Stimulated activated CD4-positive, alpha-beta T cell treated with anti-CD3 and anti-CD28 coated beads, Interleukin-2, amount 100 ng/mL, for 48 hours (primary cell): Measurements from ENCODE around the gene PPP1R13B.
A peak's percentile ranks its signal among the peaks of the same experiment; 100 is the strongest.

ENCODE experiments used
- DNase-seq, 2 donors: peaks; one replicate each; pipeline ENCODE4 v3.0.0-alpha.2; 2020

The PPP1R13B gene

DNA sequence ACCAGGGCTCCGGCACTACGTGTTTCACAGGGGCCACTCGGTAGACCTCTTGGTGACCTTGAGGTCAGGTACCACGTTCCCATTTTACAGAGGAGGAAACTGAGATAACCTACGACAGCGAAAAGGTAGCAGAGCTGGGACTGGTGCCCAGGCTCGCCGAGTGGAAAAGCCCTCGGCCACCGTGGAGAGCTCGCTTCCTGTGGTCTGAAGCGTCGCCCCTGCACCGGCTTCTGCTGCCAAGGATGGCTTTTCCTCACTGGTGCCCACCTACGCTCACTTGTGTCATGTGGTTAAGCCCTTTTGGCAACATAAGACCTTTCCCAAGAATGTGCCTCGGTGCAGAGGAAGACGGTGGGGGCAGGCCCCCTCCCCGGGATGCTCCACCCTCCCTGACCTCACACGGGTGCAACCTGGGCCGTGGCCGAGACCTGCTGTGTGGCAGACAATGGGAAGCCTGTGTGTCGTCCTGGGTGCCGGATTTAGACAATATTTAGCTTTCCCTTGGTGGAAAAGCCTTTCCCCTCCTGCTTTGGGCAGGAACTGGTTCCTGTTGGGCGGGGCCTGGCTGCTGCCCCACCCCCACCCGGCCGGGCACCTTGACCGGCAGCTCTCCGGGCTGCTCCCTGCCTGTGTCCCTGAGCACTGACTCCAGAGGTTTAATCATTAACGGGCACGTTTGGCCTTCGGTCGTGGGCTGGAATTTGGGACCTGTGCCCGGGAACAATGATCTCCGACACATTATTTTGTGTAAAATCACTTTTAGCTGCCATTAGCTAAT is 32.4 kb upstream of the PPP1R13B start:
- DNase-seq = no peak

DNA sequence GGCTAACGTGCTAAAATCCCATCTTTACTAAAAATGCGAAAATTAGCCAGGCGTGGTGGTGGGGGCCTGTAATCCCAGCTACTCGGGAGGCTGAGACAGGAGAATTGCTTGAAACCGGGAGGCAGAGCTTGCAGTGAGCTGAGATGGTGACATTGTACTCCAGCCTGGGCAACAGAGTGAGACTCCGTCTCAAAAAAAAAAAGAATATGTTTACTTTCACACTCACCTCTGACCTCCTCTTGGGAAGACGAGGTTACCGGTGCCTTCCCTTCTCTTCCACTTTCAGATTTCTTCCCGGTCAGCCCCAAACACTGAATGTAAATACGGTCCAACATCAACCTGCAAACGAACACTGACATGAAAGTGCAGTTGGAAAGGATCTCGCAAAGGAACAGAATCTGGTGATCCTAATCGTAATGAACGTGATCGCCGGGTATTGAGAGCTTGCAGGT is 31.8 kb upstream of the PPP1R13B start:
- DNase-seq = no peak

DNA sequence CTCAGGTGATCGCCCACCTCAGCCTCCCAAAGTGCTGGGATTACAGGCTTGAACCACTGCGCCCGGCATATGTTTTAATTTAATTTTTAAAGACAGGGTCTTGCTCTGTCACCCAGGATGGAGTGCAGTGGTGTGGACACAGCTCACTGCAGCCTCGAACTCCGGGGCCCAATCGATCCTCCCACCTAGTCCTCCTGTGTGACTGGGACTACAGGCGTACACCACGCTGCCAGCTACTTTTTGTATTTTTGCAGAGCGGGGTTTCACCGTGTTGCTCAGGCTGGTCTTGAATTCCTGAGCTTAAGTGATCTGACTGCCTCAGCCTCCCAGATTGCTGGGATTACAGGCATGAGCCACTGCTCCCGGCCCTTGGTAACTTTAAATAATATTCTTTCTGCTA is 30.8 kb upstream of the PPP1R13B start:
- no peak for DNase-seq

DNA sequence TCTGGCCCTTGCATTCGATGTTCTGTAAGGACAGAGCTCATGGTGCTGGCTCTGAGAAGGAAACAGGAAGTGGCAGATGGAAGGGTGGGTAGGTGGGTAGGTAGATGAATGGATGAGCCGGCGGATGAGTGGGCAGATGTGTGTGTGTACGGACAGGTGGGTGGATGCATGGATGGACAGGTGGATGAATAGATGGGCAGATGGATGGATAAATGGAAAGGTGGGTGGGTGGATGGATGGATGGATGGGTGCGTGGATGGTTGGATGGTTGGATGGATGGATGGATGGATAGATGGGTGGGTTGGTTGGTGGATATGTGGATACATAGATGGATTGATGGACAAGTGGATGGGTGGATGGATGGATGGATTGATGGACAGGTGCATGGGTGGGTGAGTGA is 27.6 kb upstream of the PPP1R13B start:
- no peak for DNase-seq

DNA sequence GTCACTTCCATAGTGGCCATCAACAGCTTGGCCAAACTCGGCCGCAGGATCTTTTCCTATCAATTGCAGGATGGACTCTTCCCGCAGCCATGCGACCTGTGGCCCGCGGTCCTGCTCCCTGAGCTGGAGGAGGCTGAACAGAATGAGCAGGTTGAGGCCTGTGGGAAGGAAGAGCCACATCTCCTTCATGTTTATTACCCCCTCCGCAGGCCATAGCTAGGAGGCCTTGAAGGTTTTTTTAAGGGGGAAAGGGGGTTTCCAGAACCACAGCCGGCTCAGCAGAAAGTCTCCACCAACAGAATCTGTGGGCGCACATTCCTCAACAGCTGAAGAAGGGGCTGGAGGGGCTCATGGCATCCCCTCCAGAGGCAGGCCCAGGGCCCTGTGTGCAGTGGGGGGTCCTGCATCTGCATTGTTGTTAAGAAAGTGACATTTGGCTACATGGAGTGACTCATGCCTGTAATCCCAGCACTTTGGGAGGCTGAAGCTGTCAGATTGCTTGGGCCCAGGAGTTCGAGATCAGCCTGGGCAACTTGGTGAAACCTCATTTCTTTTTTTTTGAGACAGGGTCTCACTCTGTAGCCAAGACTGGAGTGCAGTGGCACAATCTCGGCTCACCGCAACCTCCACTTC is 25.2 kb upstream of the PPP1R13B start:
- DNase-seq = no peak

DNA sequence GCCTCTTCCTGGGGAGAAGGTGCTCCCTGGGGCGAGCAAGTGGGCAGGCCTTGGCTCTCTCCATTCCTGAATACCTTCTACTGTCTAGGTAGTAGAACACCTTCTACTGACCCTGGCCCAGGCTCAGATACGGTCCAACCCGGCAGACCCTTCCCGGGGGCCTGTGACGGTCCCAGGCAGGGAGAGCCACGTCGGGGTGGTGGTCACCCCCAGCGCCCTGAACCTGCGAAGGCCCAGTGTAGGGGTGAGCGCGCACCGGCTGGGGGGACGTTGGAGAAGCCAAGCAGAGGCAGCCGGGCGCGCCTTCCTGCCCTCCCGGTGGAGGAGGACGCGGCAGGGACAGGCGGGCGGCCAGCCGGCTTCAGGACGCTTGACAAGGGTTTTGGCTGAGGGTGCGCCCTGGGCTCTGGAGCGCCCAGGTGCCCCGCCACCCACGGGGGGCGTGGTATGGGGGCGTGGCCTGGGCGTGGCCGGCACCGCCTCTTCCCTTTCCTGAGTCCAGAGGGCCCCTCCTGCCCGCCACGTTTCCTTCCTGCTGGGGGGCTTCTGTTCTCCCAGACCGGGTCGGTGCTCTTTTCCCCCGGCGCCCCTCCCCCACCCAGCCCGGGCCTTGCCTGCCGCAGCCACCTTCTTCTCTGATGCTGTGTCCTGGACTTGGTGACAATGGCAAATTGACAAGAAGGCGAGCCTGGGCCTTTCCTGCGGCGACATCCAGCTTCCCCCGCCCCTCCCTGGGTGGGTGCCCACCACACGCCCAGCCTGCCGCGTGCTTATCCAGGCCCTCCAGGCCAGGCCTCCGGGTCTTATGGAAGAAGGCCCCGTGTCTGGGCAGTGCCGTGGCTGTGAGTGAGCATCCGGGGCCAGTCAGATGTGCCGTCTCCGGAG is 24.5 kb upstream of the PPP1R13B start:
- peak; percentile 70 to 75 for DNase-seq

DNA sequence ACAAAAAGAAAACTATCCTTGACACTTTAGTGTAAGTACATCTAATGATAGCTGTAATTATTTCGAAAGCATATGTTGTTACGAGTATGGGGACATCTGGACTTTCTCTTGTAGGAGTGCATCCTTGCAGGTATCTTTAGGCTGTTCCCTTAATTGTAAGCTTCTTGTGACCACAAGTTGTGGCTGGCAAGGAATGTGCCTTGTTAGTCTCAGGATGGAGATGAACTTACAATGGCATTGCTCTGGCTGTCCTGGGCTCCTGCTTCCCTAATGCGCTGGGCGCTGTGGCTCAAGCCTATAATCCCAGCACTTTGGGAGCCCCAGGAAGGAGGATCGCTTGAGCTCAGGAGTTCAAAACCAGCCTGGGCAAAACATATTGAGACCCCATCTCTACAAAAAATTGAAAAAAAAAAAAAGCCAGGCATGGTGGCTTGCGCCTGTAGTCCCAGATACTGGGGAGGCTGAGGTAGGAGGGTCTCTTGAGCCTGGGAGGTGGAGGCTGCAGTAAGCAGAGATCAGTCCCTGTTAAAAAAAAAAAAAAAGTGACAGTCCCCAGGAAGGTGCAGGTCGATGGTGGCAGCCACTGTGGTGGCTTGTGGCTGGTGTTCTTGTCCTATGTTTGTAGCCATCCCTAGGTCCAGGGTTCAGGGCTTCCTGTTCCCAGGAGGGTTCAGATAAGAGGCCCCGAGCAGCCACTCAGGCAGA is 23.7 kb upstream of the PPP1R13B start:
- no peak for DNase-seq

DNA sequence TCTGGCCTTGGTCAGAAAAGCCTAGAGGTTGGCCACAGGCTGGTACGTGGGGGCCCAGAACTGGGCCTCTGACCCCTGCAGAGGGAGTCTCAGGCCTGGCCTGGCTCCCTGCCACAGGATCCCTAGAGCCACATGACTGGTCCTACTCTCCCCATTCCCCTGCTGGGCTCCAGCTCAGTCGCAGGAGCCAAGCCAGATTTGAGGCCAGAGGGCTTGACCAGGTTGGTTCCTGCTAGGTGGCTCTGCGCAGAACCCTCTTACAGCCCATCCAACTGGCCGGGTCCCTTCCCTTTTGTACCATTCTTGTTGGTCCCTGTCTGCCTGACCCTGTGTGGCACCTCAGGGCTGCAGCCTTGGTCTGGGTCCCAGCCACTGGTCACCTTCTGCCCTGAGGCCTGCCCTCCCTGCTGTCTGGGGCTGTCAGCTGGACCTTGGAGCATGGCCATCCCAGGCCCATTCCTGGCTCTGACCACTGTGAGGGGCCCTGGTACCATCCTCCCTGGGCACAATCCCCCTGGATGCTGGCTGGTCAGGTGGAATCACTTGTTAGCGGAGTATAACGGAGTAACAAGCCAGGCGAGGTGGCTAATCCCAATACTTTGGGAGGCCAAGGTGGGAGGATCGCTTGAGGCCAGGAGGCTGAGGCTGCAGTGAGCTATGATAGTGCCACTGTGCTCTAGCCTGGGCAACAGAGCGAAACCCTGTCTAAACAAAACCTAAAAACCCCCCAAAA is 22.9 kb upstream of the PPP1R13B start:
- DNase-seq = no peak

DNA sequence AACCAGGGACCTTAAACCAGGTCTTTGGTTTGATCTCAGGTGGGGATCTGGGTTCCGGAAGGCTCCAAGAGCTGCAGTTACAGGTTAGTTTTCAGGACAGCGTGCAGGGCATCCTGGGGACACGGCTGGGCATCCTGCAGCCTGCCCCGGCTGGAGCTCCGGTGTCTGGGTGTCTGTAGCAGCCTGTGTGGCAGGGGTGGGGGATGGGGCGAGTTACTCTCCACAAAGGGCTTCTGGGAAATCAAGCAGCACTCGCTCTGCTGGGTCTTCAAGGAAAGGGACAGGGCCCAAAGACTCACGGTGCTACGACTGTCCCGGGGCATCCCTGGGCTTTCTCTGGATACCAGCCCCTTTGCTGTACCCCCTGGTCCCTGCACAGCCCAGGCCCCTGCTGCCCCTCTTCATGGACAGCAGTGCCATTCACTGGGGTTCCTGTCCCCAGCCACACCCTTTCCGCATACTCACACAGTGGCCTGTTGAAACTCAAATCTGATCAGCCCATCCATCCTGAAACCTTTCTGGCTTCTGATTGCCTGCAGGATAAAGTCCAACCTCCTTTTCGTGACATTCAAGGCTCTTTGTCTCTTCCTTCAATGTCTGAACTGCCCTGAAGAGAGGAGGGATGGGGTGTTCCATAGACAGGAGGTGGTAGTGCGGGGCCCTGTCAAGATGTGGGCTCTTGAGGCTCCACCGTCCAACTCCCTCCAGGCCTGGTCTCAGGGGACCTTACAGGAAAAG is 22.2 kb upstream of the PPP1R13B start:
- DNase-seq = no peak

DNA sequence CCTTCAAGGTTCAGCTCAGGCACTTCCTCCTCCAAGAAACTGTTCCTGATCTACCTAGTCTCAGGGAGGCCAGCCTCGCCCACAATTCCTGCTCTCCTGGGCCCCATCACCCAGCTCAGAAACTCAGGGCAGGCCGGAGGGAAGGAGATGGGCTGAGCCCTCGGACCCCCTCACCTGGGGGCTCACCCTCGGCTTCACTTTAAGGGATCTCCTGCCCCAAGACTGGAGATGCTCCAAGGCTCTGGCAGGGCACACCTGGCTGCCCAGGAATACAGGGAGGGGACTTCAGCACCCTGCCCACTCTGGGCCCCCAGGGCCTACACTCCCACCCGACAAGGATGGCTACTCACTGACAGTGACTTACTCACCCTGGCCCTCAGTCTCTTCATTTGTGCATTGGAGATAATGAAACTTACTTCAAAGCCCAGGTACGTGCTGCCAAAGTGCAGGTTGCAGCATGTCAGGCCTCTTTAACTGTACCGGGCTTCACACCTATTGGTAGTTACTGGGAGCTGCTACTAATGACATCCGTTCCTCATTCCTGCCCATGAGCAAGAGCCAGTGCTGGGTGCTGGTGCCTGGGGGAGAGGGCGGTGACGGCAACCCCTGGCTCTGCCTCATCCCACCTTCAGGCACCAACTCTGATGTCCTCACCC is 21.0 kb upstream of the PPP1R13B start:
- no peak for DNase-seq

DNA sequence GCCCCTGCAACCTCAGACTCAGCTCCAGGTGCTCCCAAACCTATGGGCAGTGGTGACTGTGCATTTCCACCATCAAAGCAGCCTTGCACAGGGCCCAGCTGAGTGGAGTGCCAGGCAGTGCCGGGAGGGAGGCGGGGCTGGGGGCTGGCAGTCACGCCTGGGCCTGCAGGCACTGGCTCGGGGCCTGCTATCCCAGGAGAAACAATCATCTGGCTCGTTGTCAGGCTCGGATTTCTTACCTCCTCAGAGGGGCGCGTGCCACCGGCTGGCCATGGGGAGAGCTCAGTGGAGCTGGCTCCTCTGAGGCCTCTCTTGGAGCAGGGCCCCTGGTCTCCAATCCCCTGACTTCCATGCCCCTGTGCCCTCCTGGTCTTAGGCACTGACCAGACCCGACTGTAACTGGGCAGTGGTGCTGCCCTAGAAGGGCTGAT is 20.2 kb upstream of the PPP1R13B start:
- no peak for DNase-seq

DNA sequence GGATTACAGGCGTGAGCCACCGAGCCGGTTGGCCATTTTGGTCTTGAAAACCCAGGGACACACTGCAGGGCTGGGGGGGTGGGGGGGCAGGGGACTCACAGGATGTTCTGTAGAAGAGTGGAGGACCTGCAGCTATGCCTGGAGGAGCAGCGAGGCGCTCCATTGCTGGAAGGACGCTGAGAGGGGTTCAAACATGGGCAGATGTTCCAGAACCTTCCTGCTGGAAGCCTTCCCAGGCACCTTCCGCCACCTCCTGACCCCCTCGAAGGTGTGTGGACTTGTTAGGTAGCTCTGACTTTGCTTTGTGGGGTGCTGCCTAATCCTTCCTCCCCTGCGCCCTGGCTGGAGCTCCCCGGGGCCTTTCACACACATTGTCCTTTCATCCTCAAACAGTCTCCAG is 19.6 kb upstream of the PPP1R13B start:
- DNase-seq = no peak

DNA sequence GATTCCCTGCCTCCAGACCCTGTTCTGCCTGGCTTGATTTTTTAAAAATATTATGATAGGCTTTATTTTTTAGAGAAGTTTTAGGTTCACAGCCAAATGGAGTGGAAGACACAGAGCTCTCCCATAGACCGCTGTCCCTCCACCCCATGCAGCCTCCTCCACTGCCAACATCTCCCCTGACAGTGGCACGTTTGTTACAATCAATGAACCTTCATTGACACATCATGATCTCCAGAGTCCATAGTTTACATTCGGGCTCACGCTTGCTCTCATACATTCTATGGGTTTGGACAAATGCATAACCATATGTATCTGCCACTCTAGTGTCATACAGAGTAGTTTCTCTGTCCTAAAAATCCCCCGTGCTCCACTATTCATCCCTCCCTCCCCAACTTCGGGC is 15.9 kb upstream of the PPP1R13B start:
- no peak for DNase-seq

DNA sequence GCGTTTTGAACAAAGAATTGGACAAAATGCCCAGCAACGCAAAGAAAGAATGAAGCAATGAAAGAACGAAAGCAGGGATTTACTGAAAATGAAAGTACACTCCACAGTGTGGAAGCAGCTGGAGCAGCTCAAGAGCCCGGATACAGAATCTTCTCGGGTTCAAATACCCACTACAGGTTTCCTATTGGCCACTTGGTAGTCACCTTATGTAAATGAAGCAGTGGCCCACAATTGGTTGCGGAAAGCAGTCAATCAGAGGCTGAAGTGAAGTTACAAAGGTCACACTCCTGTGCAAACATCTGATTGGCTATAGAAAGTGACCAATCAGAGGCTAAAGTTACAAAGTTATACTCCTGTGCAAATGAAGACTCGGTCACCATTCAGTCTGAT is 15.0 kb upstream of the PPP1R13B start:
- no peak for DNase-seq

DNA sequence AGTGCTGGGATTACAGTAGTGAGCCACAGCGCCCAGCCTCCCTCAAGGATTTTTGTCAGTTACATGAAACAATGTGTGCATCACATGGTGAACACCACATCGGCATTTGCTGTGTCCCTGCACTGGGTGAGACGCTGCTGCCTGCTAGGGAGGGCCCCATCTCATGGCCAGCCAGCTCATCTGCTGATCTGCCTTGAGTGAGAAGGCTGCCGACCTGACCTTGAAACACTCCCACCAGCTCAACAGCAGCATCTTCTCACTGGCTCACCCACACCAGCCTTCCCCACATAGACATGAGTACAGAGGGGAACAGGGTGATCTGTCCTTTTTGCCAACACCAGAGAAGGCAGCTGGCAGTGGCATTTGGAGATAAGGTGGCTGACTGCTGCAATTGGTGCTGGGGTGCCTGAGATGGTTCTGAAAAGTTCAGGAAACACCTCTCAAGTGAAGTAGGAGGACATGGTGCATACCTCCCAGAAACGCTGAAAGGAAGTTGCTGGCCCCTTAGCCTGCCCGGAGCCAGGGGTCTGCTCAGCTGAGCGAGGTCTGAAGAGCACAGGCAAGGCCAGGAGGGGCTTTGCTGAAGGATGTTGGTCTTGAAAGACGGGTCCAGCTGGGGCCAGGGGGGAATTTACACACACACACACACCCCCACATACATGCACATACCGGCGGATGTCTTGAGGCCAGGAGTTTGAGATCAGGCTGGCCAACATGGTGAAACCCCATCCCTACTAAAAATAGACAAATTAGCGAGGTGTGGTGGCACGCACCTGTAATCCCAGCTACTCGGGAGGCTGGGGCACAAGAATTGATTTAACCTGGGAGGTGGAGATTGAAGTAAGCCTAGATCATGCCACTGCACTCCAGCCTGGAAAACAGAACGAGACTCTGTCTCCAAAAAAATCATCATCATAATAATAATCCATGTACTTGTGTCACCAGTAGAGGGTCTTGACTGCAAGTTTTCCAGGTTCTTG is 14.3 kb upstream of the PPP1R13B start:
- no peak for DNase-seq

DNA sequence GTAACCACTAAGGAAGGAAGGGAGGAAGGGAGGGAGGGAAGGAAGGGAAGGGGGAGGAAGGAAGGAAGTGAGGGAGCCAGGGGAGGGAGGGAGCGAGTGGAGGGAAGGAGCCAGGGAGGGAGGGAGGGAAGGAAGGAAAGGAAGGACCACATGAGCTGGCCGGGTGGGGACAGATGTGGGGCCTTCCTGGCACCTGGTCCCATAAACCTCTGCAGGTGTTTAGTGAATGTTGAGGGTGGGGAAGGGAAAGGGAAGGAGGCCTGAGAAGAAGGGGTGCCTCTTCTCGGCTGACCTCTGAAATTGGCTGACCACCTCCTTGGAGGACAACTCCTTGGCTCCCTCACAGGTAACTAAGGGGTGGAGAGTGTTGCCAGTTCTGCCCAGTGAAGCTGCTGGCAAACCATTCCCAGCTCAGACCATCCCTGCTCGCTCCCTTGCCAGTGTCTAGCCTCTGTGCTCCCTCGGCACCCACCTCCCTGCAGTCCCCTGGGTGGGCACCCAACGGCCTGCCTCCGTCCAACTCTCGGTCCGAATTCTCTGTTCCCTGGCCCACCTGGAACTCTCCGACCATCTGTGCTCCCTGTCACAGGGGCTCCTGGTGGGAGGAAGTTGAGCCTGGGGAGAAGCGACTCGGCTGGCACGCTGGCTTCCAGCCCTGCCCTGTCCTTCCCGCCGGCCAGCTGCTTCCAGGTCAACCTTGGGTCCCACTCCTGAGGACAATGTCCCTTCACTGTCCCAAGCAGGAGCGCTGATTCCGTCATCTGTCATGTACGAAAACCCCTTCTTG is 12.2 kb upstream of the PPP1R13B start:
- no peak for DNase-seq

DNA sequence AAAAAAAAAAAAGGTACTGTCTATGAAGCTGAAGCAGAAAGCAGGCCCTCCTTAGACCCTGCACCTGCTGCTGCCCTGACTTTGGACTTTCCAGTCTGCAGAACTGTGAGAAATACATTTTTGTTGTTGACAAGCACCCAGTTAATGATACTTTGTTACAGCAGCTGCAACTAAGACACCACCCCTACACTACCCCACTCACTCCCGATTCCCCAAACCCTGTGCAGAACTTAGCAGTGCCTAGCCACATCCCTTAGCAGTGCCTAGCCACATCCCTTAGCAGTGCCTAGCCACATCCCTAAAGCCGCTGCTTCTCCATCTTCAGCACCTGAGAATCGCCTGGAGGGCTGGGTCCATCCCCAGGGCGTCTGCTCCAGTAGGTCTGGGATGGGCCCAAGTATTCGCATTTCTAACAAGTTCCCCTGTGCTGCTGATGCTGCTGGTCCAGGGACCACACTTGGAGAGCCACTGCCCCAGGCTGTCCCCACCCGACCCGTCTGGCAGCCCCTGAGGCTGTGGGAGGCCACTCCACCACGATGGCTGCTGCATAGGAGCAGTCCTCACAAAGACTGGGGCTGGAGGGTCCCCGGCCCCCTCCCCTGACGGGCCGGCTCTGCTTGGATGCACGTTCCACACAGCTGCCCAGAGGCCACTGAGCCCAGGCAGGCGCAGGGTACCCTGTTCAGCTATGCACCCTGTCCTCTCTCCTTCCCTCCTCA is 10.8 kb upstream of the PPP1R13B start:
- DNase-seq = no peak

DNA sequence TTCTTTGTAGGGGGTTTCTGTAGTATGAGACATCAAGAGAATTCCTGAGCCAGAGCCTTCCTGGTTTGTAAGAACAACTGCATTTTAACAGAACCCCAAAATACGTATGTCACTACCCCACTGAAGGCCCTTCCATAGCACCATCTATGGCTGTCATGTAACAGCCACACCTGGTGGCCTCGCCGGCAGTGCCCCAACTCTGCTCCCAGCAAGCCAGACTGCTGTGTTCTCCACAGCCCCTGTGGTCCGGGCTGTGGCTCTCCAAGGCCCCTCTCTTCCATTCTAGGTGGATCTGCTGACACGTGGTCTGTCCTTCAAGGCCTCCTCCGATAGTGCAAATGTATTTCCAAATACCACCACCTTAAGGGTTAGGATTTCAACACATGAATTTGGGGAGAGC is 9.9 kb upstream of the PPP1R13B start:
- no peak for DNase-seq
